NCI-H146 (cell line): Measurements from ENCODE around the gene TBX3.

Experiments used
- DNase-seq: peaks from one replicate; lab custom pipeline; 2025; lab: John Stamatoyannopoulos, UW

Gene TBX3

DNA sequence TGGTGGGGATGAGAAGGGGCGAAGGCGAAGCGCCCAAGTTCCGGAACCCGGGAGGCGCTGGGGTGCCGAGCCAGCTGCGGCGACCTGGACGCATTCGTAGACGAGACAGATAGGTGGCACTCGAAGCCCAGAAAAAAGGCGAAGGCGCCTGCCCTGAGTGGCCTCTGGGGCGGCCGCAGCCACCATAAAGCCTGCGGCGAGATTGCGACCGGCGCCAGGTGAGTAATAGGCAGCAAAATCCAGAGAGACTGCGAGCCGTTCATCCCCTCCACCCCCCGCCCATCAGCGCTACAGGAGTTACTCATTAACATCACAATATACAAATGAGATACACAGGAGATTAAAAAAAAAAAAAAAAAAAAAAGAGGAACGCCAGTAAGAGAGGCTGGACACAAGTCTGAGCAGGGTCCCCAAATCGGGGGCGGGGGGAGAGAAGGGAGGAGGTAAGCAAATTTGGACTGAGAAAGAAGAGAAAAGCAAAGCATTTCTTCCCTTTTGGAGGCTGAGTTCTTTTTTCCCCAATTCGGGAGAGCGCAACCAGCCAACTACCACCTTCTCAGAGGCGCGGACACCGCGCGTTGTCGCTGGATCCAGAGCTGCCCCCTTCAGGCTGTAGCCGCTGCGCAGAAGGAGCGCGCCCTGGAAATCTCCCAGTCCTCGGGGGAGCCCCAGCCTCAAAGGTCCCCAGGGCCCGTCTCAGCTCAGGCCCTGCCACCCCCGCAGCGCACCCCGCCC lies 15.7 kb downstream of the TBX3 start:
- peak; percentile 22 for DNase-seq

GRCh38 chr12:114667669-114668150 lies 16.3 kb downstream of the TBX3 start:
- no peak for DNase-seq

GRCh38 chr12:114666746-114667668 lies 17.0 kb downstream of the TBX3 start:
- no peak for DNase-seq

GRCh38 chr12:114665411-114666260 lies 18.3 kb downstream of the TBX3 start:
- no peak for DNase-seq

GRCh38 chr12:114664651-114665320 lies 19.2 kb downstream of the TBX3 start:
- no peak for DNase-seq

DNA sequence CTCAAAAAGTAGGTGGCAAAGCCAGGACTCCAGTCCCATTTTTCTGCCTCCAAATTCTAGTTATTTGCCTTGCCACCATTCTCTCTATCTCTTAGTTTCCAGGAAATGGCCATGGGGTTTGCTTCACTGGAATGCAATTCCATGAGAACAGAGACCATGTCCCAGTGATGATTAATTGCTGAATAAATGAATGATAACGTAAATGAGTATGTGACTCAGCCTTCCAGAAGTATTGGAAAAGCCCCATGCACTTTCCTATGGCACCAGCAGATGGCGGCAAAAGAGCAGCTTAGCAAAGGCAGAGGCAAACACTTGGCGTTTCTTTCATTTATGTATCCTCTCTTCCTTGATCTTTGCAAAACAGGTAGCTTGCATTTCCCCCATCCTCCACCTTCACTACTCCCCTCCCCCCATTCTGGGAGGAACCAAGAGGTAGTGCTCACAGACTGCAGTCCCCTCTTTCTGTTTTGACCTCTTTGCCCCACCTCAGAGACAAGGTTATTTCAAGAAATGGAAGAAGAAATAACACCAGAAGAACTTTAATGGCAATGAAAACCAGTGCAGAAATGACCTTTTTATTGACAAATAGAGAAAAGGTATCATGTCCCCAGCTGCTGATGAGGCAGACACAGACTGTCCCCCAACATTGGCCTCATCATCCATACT lies 21.3 kb downstream of the TBX3 start:
- DNase-seq: peak; percentile 31

- DNase-seq: no peak
Measured at GRCh38 chr12:114661245-114661644, 22.7 kb downstream of the TBX3 start.

- DNase-seq: no peak
Measured at GRCh38 chr12:114659084-114659483, 24.9 kb downstream of the TBX3 start.

GRCh38 chr12:114658002-114658441 lies 26.0 kb downstream of the TBX3 start:
- no peak for DNase-seq

GRCh38 chr12:114657597-114657920 lies 26.4 kb downstream of the TBX3 start:
- no peak for DNase-seq

GRCh38 chr12:114656906-114657596 lies 26.9 kb downstream of the TBX3 start:
- DNase-seq: no peak

- DNase-seq: no peak
Measured at GRCh38 chr12:114655934-114656749, 27.8 kb downstream of the TBX3 start.

DNA sequence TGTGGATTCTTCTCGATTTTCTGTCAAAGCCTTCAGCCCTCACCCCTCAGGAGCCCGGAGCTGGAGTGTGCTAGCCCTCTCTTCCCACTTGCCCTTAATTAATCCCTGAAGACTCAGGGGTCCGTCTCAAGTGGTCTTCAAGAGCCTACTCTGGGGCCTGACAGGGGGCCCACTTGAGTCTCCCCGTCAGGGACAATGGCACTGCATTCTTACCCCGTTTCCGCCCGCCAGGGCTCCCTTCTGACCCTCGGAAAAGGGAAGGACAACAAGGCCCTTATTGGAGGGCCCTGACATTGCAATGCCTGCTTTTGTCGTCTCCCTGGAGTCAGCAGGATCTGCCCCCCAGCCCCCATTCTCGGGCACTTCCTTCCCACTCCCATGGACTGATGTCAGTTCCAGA lies 34.4 kb downstream of the TBX3 start:
- DNase-seq: no peak

DNA sequence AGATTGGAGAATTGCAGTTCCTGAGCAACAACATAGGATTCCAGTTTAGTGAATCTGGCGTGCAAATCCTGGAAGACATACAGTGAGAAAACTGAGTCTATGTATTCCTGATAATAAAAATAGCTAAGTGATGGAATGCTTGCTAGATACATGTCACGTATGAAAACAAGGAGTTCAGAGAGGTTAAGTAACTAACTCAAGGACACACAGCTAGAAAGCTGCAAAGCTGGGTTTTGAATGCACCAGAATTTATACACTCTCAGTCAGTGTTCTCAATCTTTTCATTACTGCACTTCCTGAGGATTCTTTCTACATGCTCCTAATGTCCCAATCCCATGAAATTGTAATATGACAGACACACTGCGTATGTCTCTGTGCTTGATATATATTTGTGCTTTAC lies 35.3 kb downstream of the TBX3 start:
- DNase-seq: no peak

GRCh38 chr12:114638790-114639435 lies 45.1 kb downstream of the TBX3 start:
- DNase-seq: no peak

GRCh38 chr12:114636723-114637480 lies 47.1 kb downstream of the TBX3 start:
- no peak for DNase-seq

GRCh38 chr12:114631242-114631641 lies 52.7 kb downstream of the TBX3 start:
- DNase-seq: no peak

- DNase-seq: no peak
Measured at GRCh38 chr12:114628199-114628598, 55.8 kb downstream of the TBX3 start.
